ENCODE data around the gene CDK5R2.

DNA sequence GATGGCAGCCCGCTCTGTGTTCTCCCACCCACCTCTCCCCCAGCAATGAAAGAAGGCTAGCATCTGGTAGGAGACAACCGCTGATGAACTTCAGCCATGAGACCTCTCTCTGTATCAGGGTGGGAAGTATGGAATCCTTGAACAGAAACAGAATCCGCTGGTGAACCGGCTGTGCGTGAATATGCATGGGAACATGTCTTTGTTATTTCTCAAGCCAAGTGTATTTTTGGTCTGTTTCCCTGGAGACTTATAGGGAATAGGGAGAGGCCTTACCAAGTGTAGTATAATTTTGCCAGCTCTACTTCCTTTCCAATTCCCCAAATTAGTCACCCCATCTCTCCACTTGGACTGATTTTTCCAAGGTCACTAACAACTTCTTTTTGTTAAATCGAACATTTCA lies 48.7 kb upstream of the CDK5R2 start:
- no peak for TF ChIP-seq CTCF (IDR thresholded peaks at IDR 0.05; ENCODE audit: low read depth, low read length, poor library complexity, severe bottlenecking)
- TF ChIP-seq EZH2phosphoT487 (IDR thresholded peaks at IDR 0.05; ENCODE audit: borderline replicate concordance, low read length), result no peak

Data from DOHH2 (cell line).